Skin of body (tissue), 2 donors: Measurements from ENCODE around the gene FOXE1. TPM values are rescaled to one million over a fixed set of nuclear protein-coding genes. Genes with fewer than 3 reads are reported as not detected.

Experiments
- DNase-seq: peaks from one replicate; lab custom pipeline; 2025; lab: John Stamatoyannopoulos, UW
- total RNA-seq: library from RNA; depleted of rRNA; stranded (reverse); fragments of >200 nt; gene quantifications from one replicate; pipeline ENCODE4 v1.2.3, GENCODE V29; 2014

FOXE1 gene
- total RNA-seq, 1 donor from 2014 or later, result 3.6 TPM

GRCh38 chr9:97848480-97849237, 4.4 kb upstream of the FOXE1 start:
- DNase-seq, result no peak

GRCh38 chr9:97849980-97850379, 3.0 kb upstream of the FOXE1 start:
- no peak for DNase-seq

GRCh38 chr9:97850746-97851445, 2.1 kb upstream of the FOXE1 start:
- DNase-seq, result no peak

- DNase-seq, result no peak
These were observed 1.6 kb upstream of the FOXE1 start for GRCh38 chr9:97851446-97851883.

- no peak for DNase-seq
These were observed 1.0 kb upstream of the FOXE1 start for GRCh38 chr9:97852001-97852398.

- DNase-seq, result no peak
These were observed 499 bp upstream of the FOXE1 start for GRCh38 chr9:97852399-97853055.

- DNase-seq, result no peak
These were observed 1.0 kb downstream of the FOXE1 start for GRCh38 chr9:97853844-97854695.

GRCh38 chr9:97854696-97855485, 1.9 kb downstream of the FOXE1 start:
- no peak for DNase-seq

GRCh38 chr9:97855486-97855875, 2.5 kb downstream of the FOXE1 start:
- DNase-seq, result no peak

GRCh38 chr9:97855899-97856298, 2.9 kb downstream of the FOXE1 start:
- no peak for DNase-seq

- DNase-seq, result no peak
These were observed 4.0 kb downstream of the FOXE1 start for GRCh38 chr9:97856857-97857605.

GRCh38 chr9:97857606-97858392, 4.8 kb downstream of the FOXE1 start:
- no peak for DNase-seq

- no peak for DNase-seq
These were observed 5.3 kb downstream of the FOXE1 start for GRCh38 chr9:97858393-97858713.

- no peak for DNase-seq
These were observed 5.8 kb downstream of the FOXE1 start for GRCh38 chr9:97858826-97859225.

GRCh38 chr9:97859346-97859745, 6.3 kb downstream of the FOXE1 start:
- DNase-seq, result no peak

- no peak for DNase-seq
These were observed 7.6 kb downstream of the FOXE1 start for GRCh38 chr9:97860451-97861147.

- DNase-seq, result no peak
These were observed 8.1 kb downstream of the FOXE1 start for GRCh38 chr9:97861148-97861475.

GRCh38 chr9:97863314-97863713, 10.3 kb downstream of the FOXE1 start:
- no peak for DNase-seq

GRCh38 chr9:97864396-97864795, 11.4 kb downstream of the FOXE1 start:
- no peak for DNase-seq
